Fibroblast of mammary gland (primary cell): ENCODE measurements around the gene NPTX1.

ENCODE experiments used
- DNase-seq: peaks from one replicate; pipeline ENCODE4 v3.0.0-alpha.2; 2010; ENCODE audit warnings: low read depth
- H3K4me3 ChIP-seq: 2 replicates; pipeline ENCODE4 v1.5.1; 2011; ENCODE audit warnings: low read depth, mild to moderate bottlenecking, low read length, moderate library complexity; ENCODE audit not compliant: control insufficient read depth
- TF ChIP-seq, protein P1 (sequence below): conservative IDR thresholded peaks from 2 replicates; pipeline ENCODE4 v1.5.1; 2011; ENCODE audit warnings: low read depth, low read length, inconsistent platforms; ENCODE audit not compliant: control insufficient read depth, insufficient read depth

Gene NPTX1

DNA sequence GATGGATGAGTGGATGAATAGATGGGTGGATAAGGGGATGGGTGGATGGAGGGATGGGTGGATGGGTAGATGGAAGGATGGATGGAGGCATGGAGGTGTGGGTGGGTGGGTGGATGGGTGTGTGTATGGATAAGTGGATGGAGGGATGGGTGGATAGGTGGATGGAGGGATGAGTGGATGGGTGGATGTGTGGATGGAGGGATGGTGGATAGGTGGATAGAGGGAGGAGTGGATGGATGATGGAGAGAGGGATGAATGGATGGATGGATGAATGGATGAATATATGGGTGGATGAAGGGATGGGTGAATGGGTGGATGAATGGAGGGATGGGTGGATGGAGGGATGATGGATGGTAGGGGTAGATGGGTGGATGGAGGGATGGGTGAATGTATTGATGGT is 27.5 kb upstream of the NPTX1 start:
- DNase-seq: no peak
- TF ChIP-seq, protein P1, sequence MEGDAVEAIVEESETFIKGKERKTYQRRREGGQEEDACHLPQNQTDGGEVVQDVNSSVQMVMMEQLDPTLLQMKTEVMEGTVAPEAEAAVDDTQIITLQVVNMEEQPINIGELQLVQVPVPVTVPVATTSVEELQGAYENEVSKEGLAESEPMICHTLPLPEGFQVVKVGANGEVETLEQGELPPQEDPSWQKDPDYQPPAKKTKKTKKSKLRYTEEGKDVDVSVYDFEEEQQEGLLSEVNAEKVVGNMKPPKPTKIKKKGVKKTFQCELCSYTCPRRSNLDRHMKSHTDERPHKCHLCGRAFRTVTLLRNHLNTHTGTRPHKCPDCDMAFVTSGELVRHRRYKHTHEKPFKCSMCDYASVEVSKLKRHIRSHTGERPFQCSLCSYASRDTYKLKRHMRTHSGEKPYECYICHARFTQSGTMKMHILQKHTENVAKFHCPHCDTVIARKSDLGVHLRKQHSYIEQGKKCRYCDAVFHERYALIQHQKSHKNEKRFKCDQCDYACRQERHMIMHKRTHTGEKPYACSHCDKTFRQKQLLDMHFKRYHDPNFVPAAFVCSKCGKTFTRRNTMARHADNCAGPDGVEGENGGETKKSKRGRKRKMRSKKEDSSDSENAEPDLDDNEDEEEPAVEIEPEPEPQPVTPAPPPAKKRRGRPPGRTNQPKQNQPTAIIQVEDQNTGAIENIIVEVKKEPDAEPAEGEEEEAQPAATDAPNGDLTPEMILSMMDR: no peak
- no peak overlapping the region for H3K4me3 ChIP-seq

DNA sequence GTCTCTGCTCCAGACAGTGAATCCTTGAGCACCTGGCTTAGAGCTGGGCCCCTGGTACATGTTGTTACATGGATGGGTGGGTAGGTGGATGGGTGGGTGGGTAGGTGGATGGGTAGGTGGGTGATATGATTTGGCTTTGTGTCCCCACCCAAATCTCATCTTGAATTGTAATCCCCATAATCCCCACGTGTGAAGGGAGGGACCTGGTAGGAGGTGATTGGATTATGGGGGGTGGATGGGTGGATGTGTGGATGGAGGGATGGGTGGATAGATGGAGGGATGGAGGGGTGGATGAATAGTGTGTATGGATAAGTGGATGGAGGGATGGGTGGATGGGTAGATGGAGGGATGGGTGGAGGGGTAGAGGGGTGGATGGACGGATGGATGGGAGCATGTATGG is 26.6 kb upstream of the NPTX1 start:
- no peak for DNase-seq
- H3K4me3 ChIP-seq: no peak overlapping the region
- TF ChIP-seq, protein P1: no peak

- H3K4me3 ChIP-seq: no peak overlapping the region
- TF ChIP-seq, protein P1: no peak
- DNase-seq: no peak
These were observed 26.1 kb upstream of the NPTX1 start for GRCh38 chr17:80502578-80502877.

GRCh38 chr17:80501741-80502577 is 25.6 kb upstream of the NPTX1 start:
- no peak overlapping the region for H3K4me3 ChIP-seq
- DNase-seq: peak; percentile 95
- TF ChIP-seq, protein P1: no peak

GRCh38 chr17:80499961-80500665 is 23.7 kb upstream of the NPTX1 start:
- no peak for DNase-seq
- TF ChIP-seq, protein P1: no peak

DNA sequence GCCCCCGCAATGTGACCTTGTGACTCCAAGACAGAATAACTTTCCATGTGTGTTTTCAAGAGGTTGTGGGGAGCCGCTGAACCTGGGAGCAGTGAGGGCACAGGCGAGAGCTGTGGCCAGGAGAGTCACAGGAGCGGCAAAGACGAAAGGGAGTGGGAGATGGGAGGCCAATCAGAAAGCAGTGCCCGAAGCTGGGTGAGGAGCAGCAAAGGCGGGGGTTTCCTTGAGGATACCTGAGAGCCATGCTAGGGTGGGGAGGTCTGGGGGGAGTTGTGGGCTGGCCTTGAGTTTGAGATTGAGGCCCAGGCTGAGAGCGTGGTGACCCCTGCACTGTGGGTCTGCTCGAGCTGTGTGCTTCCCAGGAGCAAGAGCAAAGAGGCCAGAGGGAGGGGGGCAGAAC is 23.2 kb upstream of the NPTX1 start:
- DNase-seq: no peak
- H3K4me3 ChIP-seq: no peak overlapping the region
- TF ChIP-seq, protein P1: no peak

More at GRCh38 chr17:80499961-80500665, 23.7 kb upstream of the NPTX1 start:
- H3K4me3 ChIP-seq: no peak overlapping the region
